NT2/D1 (cell line): Measurements from ENCODE around the gene FRY.

Experiments
- YY1 ChIP-seq: IDR thresholded peaks from 2 replicates; pipeline ENCODE4 v1.6.1; 2011; ENCODE audit not compliant: insufficient read length, insufficient read depth
- ZNF274 ChIP-seq: IDR thresholded peaks from 2 replicates; pipeline ENCODE4 v1.6.1; 2011; ENCODE audit warnings: mild to moderate bottlenecking, low read depth, low read length

DNA sequence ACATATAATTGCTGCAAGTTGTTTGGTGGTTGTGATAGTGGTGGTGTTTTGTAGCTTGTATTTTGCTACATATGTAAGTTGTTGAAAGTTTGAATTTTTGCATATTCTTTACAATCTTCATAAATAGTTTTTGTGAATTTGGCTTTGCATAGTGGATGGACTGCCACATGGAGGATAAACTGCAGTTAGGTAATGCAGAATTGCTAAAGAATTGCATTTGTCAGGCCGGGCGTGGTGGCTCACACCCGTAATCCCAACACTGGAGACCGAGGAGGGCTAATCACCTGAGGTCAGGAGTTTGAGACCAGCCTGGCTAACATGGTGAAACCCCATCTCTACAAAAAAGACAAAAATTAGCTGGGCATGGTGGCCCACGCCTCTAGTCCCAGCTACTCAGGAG is 171.6 kb downstream of the FRY start:
- TF ChIP-seq YY1 (no peak), ZNF274 (no peak)
